GM19372 (cell line): ENCODE results near the gene ENOX1.

Source experiments
- ATAC-seq: cut with Tn5 transposase; IDR thresholded peaks from one replicate; pipeline ENCODE4 v1.9.1; 2021; ENCODE audit warnings: mild to moderate bottlenecking, low read depth, moderate library complexity; ENCODE audit not compliant: unreplicated experiment

Gene ENOX1

GRCh38 chr13:43271152-43271551 lies 515.6 kb downstream of the ENOX1 start:
- ATAC-seq = no peak

DNA sequence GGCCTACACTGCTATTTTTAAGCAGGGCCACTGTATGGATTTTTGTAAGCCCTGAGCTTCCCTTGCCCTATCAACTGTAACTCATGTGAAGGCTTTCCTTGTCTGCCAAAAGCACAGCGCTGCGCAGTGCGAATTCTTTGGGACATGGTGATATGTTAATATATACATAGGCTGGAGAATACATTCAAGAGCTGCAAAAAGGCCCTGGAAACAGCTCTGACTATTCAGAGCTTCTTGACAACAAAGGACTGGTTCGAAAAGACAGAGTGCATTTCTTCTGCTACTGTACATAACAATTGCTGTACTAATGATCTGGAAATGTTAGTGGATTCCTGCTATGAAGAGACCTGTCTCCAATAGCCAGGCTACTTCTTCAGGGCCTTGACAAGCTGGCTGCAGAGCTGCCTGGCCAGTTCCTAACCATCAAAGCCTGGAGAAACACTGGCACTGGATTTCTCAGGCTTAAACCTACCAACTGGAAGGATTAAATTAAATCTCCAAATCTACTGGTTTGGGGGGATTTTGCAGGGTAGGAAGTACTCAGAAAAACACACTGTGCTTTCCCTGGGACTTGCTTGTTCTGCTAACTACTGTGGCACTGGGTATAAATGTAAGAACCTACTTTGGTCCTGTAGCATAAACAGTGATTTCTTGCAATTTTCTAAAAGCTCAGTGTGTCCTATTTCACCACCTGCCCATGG lies 516.5 kb downstream of the ENOX1 start:
- ATAC-seq = no peak

GRCh38 chr13:43269037-43269481 lies 517.7 kb downstream of the ENOX1 start:
- ATAC-seq = no peak

DNA sequence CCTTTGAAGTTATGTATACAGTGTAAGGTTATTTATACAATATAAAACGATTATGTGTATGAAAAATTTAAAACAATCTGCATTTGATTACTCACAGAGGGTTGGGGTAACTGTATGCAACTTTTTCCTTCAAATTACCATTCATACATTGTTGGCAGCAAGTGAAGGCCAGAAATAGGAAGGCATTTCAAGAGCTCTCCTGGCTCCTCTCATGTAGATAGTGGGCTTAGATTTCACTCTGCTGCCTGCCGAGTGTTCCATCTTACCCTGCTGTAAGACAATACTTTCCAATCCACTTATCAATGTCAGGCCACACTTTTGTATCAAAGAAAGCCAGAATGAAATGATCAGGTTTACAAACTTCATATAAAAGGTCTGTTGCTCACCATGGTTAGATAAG lies 518.1 kb downstream of the ENOX1 start:
- no peak for ATAC-seq

- ATAC-seq = no peak
Measured at GRCh38 chr13:43267916-43268315, 518.9 kb downstream of the ENOX1 start.

DNA sequence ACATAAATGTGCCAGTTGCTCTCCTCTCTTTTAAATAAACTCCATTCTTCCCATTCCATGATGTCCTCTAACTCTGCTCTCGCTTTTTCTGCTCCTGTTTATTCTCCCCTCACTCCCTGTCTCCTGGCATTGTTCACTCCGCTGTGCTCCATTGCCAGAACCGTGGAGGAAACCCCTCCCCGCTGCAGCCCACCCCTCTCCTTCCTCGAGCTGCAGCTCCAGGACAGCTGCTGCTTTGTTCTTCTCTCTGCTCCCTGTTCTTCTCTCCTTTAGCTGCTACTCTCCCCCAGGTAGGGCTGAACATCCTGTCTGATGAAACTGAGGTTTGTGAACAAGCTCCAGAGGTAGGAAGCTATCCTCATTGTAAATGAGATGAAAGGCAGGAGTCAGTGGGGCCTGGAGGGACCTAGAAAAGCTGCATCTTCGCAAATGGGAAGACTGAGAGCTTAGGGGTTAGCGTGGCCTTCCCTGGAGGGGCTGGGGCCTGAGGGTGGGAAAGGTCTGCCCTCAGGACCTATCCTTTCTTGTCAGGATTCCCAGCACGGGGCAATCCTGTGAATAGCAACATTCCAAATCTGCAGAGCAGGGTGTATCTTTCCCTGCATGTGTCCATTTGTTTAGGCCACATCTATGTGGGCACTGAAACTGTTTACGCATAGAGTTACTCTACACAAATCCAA lies 519.7 kb downstream of the ENOX1 start:
- no peak for ATAC-seq

GRCh38 chr13:43265028-43265427 lies 521.7 kb downstream of the ENOX1 start:
- ATAC-seq = no peak

DNA sequence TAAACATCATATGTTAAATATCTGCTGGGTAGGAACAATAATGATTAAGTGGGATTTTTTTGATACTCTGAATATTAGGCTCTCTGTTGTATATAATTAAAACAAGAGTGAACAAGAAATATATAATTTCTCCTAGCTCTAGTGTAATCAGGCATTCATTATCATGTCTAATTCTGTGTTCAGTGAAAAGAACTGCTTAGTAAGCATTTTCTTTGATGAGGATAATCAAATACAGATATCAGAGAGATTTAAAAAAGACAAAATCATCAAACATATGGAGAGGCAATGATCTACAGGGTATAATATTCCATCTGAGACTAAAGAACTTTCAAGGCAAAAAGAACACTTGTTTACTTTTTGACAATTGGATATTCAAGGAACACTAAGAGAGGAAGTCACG lies 522.3 kb downstream of the ENOX1 start:
- no peak for ATAC-seq

GRCh38 chr13:43263047-43263446 lies 523.7 kb downstream of the ENOX1 start:
- no peak for ATAC-seq

DNA sequence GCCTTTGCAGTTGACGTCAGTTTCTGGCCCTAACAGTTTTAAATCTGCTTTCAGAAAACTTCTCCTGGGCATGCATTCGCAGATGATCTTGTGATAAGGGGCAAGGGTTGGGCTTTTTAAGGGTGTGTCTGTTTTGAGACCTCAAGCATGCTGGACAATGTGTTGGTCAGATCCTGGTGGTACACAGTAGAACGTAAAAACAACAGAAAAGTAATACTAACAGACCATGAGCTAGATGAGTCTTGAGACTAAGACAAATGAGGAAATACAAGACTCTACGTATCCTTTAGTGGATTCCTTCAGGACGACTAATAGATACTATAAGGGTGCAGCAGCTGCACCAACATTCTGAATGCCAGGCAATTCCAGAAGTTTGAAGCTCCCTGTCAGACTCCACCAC lies 525.8 kb downstream of the ENOX1 start:
- ATAC-seq = no peak

- ATAC-seq = no peak
Measured at GRCh38 chr13:43258771-43259170, 528.0 kb downstream of the ENOX1 start.

- no peak for ATAC-seq
Measured at GRCh38 chr13:43257765-43258164, 529.0 kb downstream of the ENOX1 start.

DNA sequence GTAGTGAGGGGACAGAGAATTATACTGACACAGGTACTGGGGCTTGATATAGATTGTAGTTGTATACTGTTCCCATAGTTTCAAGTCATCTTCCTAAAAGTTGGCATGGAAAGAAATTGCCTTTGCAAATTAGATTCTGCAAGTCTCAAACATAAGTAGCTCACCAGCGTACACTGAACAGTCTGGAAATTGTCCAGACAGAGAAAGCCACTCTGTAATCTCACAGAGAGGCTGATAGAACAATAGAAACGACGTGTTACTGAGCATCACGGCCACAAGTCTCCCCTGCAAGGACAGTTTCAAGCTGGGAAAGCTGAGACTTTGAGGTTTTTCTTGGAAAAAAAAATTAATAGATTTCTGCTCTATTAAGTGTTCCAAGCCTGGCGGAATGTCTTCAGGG lies 534.8 kb downstream of the ENOX1 start:
- ATAC-seq = no peak

- no peak for ATAC-seq
Measured at GRCh38 chr13:43246382-43246781, 540.4 kb downstream of the ENOX1 start.

DNA sequence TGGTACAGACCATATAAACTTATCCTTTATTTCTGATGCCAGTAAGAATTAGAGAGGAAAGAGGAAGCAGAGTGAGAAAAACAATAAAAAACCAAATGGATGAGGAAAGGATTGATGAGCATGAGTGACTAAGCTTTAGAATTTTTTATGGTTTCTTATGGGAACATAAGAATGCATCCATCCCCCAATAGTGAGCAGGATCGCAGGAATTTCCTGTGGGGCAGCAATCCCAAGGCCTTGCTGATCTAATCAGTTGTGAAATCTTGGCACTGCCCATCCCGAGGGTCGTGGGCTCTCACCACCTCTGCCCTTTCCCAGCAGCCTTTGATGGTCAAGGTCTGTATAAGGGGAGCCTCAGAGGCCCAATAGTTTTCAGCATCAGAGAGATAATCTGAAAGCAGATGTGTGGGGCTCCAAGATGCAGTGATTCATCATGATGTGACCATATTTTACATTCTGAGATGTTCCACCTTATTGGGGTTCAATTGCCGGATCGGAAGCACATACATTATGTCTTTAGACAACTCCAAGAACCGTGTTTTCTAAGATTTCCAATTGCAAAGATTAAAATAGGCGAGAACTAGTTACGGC lies 541.3 kb downstream of the ENOX1 start:
- no peak for ATAC-seq

- ATAC-seq = no peak
Measured at GRCh38 chr13:43244481-43244880, 542.3 kb downstream of the ENOX1 start.

GRCh38 chr13:43243711-43244110 lies 543.1 kb downstream of the ENOX1 start:
- no peak for ATAC-seq

DNA sequence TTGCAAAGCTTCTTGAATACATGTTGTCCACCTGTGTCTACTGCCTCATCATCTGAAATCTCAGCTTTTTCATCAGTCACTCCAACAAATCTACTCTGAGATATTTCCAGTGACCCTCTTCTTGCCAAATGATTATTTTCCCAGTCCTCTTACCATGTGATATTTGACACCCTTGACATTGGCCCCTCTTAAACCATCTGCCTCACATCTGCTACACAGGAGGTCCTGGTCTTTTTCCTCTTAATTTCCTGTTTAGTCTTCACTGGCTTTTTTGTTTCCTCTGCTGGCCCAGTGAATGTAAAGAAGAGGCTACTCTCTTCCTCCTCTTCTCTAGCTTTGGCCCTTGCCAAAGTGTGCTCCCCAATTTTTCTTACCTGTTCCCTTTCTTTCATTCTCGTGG lies 544.7 kb downstream of the ENOX1 start:
- ATAC-seq = no peak

DNA sequence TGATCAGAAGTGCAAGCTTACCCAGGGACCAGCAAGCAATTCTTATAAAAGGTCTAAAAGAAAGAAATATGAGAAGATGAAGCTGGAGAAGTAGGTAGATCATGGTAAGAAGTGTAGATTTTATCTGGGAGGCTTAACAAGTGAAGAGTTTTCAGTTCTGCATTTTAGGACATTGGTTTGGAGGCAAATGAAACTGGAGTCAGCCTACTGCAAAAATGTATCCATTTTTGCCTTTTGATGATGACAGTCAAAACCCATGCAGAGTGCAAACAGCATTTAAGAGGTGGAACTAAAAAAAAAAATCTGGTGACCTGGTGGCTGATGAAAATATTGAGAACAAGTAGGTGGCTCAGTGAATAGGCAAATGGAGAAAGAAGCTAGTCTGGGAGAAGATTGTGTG lies 546.5 kb downstream of the ENOX1 start:
- ATAC-seq = no peak

DNA sequence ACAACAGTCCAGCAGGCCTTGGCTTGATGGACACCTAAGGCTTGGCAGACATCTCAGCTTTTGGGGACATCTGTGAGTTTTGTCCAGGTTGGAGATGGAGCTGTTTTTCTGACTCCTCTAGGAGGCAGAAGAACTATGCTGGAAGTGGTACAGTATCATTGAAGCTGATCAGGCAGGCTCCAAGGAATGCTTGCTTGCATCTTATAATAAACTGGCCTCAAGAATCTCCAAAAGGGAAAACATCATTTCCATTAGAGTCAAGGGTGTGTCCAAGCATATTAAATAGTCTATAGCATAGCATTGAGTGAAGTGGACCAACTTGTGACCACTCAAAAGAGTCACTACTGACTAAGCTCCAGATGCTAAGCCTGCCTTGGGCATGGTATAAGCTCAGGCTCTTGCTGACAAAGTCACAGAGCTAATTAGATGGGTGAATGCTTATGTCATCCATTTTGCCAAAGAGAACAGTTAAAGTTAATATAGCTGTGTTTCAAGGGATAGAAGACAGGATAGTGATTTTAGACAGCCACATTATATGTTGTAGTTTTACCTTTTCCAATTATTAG lies 547.4 kb downstream of the ENOX1 start:
- no peak for ATAC-seq

DNA sequence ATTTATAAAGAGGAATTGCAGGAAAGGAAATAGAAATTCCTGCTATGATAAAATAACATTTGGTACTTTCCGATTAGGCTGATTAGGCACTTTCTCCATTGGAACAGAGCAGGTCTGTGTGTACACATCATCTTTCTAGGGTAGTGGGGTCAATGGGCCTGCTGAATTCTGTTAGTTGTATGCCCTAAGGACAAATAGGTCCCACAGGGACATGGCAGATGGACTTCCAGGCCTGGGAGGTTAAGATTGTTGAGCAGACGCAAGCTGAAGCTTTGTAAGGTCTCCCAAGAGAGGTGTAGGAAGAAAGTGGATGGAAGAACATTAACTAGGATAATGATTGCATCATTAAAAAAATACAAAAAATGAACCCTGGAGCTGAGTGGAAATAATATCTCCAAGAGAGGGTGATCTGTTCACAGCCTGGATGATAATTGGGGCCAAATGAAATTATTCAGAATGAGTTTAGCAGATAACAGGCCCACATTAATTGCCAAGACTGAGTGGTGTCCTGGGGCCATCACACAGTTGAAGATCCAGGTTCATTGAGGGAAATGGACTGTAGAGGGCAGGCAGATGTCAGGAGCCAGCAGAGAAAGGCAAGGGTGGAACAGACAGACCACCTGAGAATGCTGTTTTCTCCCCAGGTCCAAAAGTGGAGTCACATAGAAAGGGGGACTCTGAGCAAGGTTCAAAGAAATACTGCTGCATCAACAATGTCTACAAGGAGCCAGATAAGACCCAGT lies 548.3 kb downstream of the ENOX1 start:
- no peak for ATAC-seq
